Measurements from ENCODE around the gene HADH.

- TF ChIP-seq CTCF (IDR thresholded peaks at IDR 0.05) (no peak), POLR2A (IDR thresholded peaks at IDR 0.05) (no peak)
Measured at GRCh38 chr4:107950746-107951540, 38.7 kb upstream of the HADH start.
